ENCODE data around the gene SAMD11. TPM values are rescaled to one million over a fixed set of nuclear protein-coding genes. Genes with fewer than 3 reads are reported as not detected.

The SAMD11 gene
- total and polyA plus RNA-seq, 2 of the 13 experiments (the other 11 are each of a cell fraction or from before 2014, with no cell fraction given): 0.11 TPM; not detected in 1

GRCh38 chr1:911875-912739 is 11.6 kb upstream of the SAMD11 start (continued):
- TF ChIP-seq ZNF800 (CRISPR knock-in tag; IDR thresholded peaks at IDR 0.05) (no peak), CAMTA2 (CRISPR knock-in tag; IDR thresholded peaks at IDR 0.05; ENCODE audit: borderline replicate concordance) (no peak), MED1 (CRISPR knock-in tag; IDR thresholded peaks at IDR 0.05) (no peak), ZNF605 (CRISPR knock-in tag; IDR thresholded peaks at IDR 0.05) (no peak), ZFY (CRISPR knock-in tag; IDR thresholded peaks at IDR 0.05) (peak; percentile 22; the same call in 1 of the 2 replicates), ZNF570 (CRISPR knock-in tag; IDR thresholded peaks at IDR 0.05; ENCODE audit: borderline replicate concordance) (no peak), KDM5A (IDR thresholded peaks at IDR 0.05; ENCODE audit: borderline replicate concordance, low read length) (no peak), CREB1 (IDR thresholded peaks at IDR 0.05) (no peak), CREB1 (CRISPR knock-in tag; IDR thresholded peaks at IDR 0.05) (peak; percentile 31; the same call in 1 of the 2 replicates), ZNF629 (CRISPR knock-in tag; conservative IDR thresholded peaks at IDR 0.05) (0 out of 2 replicates have a peak, but pooled peaks have one; percentile 23), SRF (IDR thresholded peaks at IDR 0.05; ENCODE audit: low read depth, low read length) (no peak), ZNF333 (CRISPR knock-in tag; IDR thresholded peaks at IDR 0.05; ENCODE audit: borderline replicate concordance) (no peak), MZF1 (CRISPR knock-in tag; IDR thresholded peaks at IDR 0.05; ENCODE audit: borderline replicate concordance) (no peak), KDM6A (CRISPR knock-in tag; IDR thresholded peaks at IDR 0.05; ENCODE audit: low read depth) (no peak), JUN (CRISPR knock-in tag; IDR thresholded peaks at IDR 0.05) (no peak), PAX8 (CRISPR knock-in tag; IDR thresholded peaks at IDR 0.05; ENCODE audit: borderline replicate concordance) (no peak), KDM3A (CRISPR knock-in tag; IDR thresholded peaks at IDR 0.05; ENCODE audit: low read depth) (no peak), ZNF350 (CRISPR knock-in tag; IDR thresholded peaks at IDR 0.05; ENCODE audit: borderline replicate concordance, low read depth) (no peak), HMG20A (CRISPR knock-in tag; IDR thresholded peaks at IDR 0.05; ENCODE audit: borderline replicate concordance) (no peak), ZNF878 (CRISPR knock-in tag; IDR thresholded peaks at IDR 0.05) (no peak), ZSCAN12 (CRISPR knock-in tag; IDR thresholded peaks at IDR 0.05) (no peak), ZMYM3 (CRISPR knock-in tag; IDR thresholded peaks at IDR 0.05) (peak; percentile 88), ZNF20 (CRISPR knock-in tag; IDR thresholded peaks at IDR 0.05) (no peak), ATRX (CRISPR knock-in tag; IDR thresholded peaks at IDR 0.05; ENCODE audit: borderline replicate concordance) (no peak)

All from HepG2 (cell line).